GM23338 (cell line): ENCODE measurements around the gene KCNK1. TPM values are rescaled to one million over a fixed set of nuclear protein-coding genes. Genes with fewer than 3 reads are reported as not detected.

Experiments used
- ATAC-seq: fragments of 200-7000 bp; cut with Tn5 transposase; 3 replicates; pipeline ENCODE4 v1.9.1; 2020
- DNase-seq: peaks from one replicate; pipeline ENCODE4 v3.0.0-alpha.2; 2015; ENCODE audit warnings: low spot score
- H2AFZ ChIP-seq: fragments of 200-600 bp; sonication (generic); 2 replicates; pipeline ENCODE4 v1.8.0; 2016; ENCODE audit warnings: antibody characterized with exemption, mild to moderate bottlenecking, moderate library complexity
- H3F3A ChIP-seq: fragments of 200-600 bp; sonication (generic); replicated peaks from 2 replicates; pipeline ENCODE4 v1.8.0; 2017; ENCODE audit warnings: antibody characterized with exemption, mixed run types, low read depth
- H3K27ac ChIP-seq: fragments of 200-600 bp; sonication (generic); 2 replicates; pipeline ENCODE4 v1.6.1; 2016; ENCODE audit warnings: low read depth
- H3K27me3 ChIP-seq: fragments of 200-600 bp; sonication (generic); 2 replicates; pipeline ENCODE4 v1.8.0; 2016; ENCODE audit warnings: mild to moderate bottlenecking, mixed run types, moderate library complexity; ENCODE audit not compliant: insufficient read depth
- H3K36me3 ChIP-seq: fragments of 200-600 bp; sonication (generic); 2 replicates; pipeline ENCODE4 v1.8.0; 2016; ENCODE audit warnings: mild to moderate bottlenecking; ENCODE audit not compliant: insufficient read depth
- H3K4me1 ChIP-seq: fragments of 200-600 bp; sonication (generic); 2 replicates; pipeline ENCODE4 v1.8.0; 2016; ENCODE audit warnings: mild to moderate bottlenecking, moderate library complexity; ENCODE audit not compliant: insufficient read depth
- H3K4me2 ChIP-seq: fragments of 200-600 bp; sonication (generic); 2 replicates; pipeline ENCODE4 v1.7.1; 2017; ENCODE audit warnings: mixed run types
- H3K4me3 ChIP-seq: fragments of 200-600 bp; sonication (generic); 2 replicates; pipeline ENCODE4 v1.6.1; 2016; ENCODE audit warnings: mixed run types
- H3K79me2 ChIP-seq: fragments of 200-600 bp; sonication (generic); replicated peaks from 2 replicates; pipeline ENCODE4 v1.8.0; 2017; ENCODE audit warnings: mild to moderate bottlenecking; ENCODE audit not compliant: insufficient read depth
- H3K9me2 ChIP-seq: fragments of 200-600 bp; sonication (generic); 2 replicates; pipeline ENCODE4 v1.8.0; 2017; ENCODE audit not compliant: insufficient read depth
- H4K20me1 ChIP-seq: fragments of 200-600 bp; sonication (generic); replicated peaks from 2 replicates; pipeline ENCODE4 v1.8.0; 2017; ENCODE audit warnings: mild to moderate bottlenecking; ENCODE audit not compliant: insufficient read depth
- H3K27ac Mint-ChIP-seq: 2 replicates; pipeline ENCODE4 v1.8.0; 2020; ENCODE audit warnings: inconsistent platforms, mild to moderate bottlenecking, moderate library complexity, mixed read lengths
- H3K27me3 Mint-ChIP-seq: 3 replicates; pipeline ENCODE4 v1.8.0; 2022; ENCODE audit warnings: low read depth, mild to moderate bottlenecking, moderate library complexity, mixed read lengths, inconsistent platforms; ENCODE audit not compliant: insufficient read depth, poor library complexity
- H3K36me3 Mint-ChIP-seq: 3 replicates; pipeline ENCODE4 v1.8.0; 2021; ENCODE audit warnings: low read depth, mild to moderate bottlenecking, inconsistent platforms, moderate library complexity, mixed read lengths
- H3K4me1 Mint-ChIP-seq: 3 replicates; pipeline ENCODE4 v1.8.0; 2020; ENCODE audit warnings: mild to moderate bottlenecking, inconsistent platforms, mixed read lengths
- H3K4me3 Mint-ChIP-seq: 3 replicates; pipeline ENCODE4 v1.8.0; 2021; ENCODE audit warnings: moderate library complexity, mild to moderate bottlenecking, inconsistent platforms, mixed read lengths
- H3K9me3 Mint-ChIP-seq: 3 replicates; pipeline ENCODE4 v1.8.0; 2020; ENCODE audit warnings: moderate library complexity, mild to moderate bottlenecking, inconsistent platforms, mixed read lengths
- CREB1 ChIP-seq: fragments of 250-450 bp; sonication (Bioruptor Pico); IDR thresholded peaks from 2 replicates; pipeline ENCODE4 v1.5.0; 2020; ENCODE audit warnings: low read depth, mild to moderate bottlenecking, moderate library complexity
- EZH2 ChIP-seq: fragments of 200-600 bp; sonication (generic); IDR thresholded peaks from one replicate; pipeline ENCODE4 v1.8.0; 2017; ENCODE audit warnings: antibody characterized with exemption, mild to moderate bottlenecking, low read depth; ENCODE audit not compliant: unreplicated experiment
- EZH2phosphoT487 ChIP-seq: fragments of 200-600 bp; sonication (generic); IDR thresholded peaks from one replicate; pipeline ENCODE4 v1.8.1; 2018; ENCODE audit warnings: antibody characterized with exemption; ENCODE audit not compliant: unreplicated experiment
- JUNB ChIP-seq: IDR thresholded peaks from one replicate; pipeline ENCODE4 v1.6.1; 2016; ENCODE audit warnings: antibody characterized with exemption; ENCODE audit not compliant: unreplicated experiment
- NANOG ChIP-seq: IDR thresholded peaks from 2 replicates; pipeline ENCODE4 v1.6.1; 2016; ENCODE audit warnings: antibody characterized with exemption, borderline replicate concordance
- POLR2AphosphoS5 ChIP-seq: IDR thresholded peaks from 2 replicates; pipeline ENCODE4 v1.6.1; 2016; ENCODE audit warnings: antibody characterized with exemption, low read depth
- STAT1 ChIP-seq: IDR thresholded peaks from one replicate; pipeline ENCODE4 v1.6.1; 2016; ENCODE audit warnings: antibody characterized with exemption; ENCODE audit not compliant: unreplicated experiment
- ZNF114 ChIP-seq: fragments of 250-450 bp; sonication (Bioruptor Pico); IDR thresholded peaks from 2 replicates; pipeline ENCODE4 v1.5.0; 2020; ENCODE audit warnings: mild to moderate bottlenecking, moderate library complexity
- ZNF331 ChIP-seq: fragments of 250-450 bp; sonication (Bioruptor Pico); IDR thresholded peaks from 2 replicates; pipeline ENCODE4 v1.5.0; 2020; ENCODE audit warnings: low read depth, mild to moderate bottlenecking, moderate library complexity
- polyA plus RNA-seq: library from polyadenylated mRNA; unstranded; fragments of >200 nt; fragmentation: Nextera tagmentation; extraction: Ambion mirVana; gene quantifications from 2 replicates; pipeline ENCODE4 v1.2.1, GENCODE V29; 2016
- total RNA-seq: library from RNA; depleted of rRNA; stranded (reverse); fragments of >200 nt; shearing (Covaris generic); gene quantifications from 2 replicates; pipeline ENCODE4 v1.2.3, GENCODE V29; 2014
- TF ChIP-seq, protein P1 (sequence below): IDR thresholded peaks from one replicate; pipeline ENCODE4 v1.6.1; 2018; ENCODE audit warnings: antibody characterized with exemption; ENCODE audit not compliant: unreplicated experiment
- TF ChIP-seq, protein P2 (sequence below): fragments of 250-450 bp; sonication (Bioruptor Pico); IDR thresholded peaks from 2 replicates; pipeline ENCODE4 v1.5.0; 2020; ENCODE audit warnings: mild to moderate bottlenecking, moderate library complexity
- TF ChIP-seq, protein P3 (sequence below): IDR thresholded peaks from 2 replicates; pipeline ENCODE4 v1.6.1; 2016; ENCODE audit warnings: antibody characterized with exemption
- TF ChIP-seq, protein P4 (sequence below), 2 experiments: fragments of 200-600 bp in 1 of 2; sonication (generic) in 1 of 2; conservative IDR thresholded peaks; 2 replicates each; pipeline versions ENCODE4 v1.5.1 to v1.6.1; 2016 to 2017; ENCODE audit warnings: antibody characterized with exemption in 2 of 2, low read depth in 2 of 2, mild to moderate bottlenecking in 2 of 2, moderate library complexity in 1 of 2

Gene KCNK1
- total and polyA plus RNA-seq, 2 experiments from 2014 or later, result 10.1 to 12.7 TPM

DNA sequence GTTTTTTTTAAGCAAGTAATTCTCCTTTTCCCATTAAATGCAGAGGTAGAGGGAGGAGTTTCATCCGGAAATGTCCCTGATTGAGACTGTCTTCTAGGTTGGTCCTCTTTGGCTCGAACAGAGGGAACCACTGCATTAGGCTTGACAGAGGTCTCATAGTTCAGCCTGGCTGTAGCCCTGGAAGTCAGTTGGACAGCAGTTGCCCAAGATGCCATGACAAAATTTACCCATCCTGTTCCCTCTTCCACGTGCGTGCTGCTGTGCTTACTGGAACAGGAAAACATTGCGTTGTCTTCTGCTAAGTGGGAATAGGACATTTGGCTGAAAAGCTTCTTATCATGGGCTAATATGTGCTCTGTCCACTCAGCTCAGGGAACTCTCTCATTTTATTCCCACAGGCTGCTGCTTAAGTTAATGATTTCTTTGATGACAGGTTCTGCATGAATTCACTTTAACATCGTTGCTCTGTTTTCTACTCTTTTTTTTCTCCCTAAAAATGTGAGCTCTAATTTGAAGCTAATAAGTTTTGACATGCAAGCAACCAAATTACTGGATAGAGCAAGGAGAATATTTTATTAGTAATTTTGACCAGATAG lies 18.0 kb downstream of the KCNK1 start (continued):
- TF ChIP-seq, protein P1, sequence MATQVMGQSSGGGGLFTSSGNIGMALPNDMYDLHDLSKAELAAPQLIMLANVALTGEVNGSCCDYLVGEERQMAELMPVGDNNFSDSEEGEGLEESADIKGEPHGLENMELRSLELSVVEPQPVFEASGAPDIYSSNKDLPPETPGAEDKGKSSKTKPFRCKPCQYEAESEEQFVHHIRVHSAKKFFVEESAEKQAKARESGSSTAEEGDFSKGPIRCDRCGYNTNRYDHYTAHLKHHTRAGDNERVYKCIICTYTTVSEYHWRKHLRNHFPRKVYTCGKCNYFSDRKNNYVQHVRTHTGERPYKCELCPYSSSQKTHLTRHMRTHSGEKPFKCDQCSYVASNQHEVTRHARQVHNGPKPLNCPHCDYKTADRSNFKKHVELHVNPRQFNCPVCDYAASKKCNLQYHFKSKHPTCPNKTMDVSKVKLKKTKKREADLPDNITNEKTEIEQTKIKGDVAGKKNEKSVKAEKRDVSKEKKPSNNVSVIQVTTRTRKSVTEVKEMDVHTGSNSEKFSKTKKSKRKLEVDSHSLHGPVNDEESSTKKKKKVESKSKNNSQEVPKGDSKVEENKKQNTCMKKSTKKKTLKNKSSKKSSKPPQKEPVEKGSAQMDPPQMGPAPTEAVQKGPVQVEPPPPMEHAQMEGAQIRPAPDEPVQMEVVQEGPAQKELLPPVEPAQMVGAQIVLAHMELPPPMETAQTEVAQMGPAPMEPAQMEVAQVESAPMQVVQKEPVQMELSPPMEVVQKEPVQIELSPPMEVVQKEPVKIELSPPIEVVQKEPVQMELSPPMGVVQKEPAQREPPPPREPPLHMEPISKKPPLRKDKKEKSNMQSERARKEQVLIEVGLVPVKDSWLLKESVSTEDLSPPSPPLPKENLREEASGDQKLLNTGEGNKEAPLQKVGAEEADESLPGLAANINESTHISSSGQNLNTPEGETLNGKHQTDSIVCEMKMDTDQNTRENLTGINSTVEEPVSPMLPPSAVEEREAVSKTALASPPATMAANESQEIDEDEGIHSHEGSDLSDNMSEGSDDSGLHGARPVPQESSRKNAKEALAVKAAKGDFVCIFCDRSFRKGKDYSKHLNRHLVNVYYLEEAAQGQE, result no peak

DNA sequence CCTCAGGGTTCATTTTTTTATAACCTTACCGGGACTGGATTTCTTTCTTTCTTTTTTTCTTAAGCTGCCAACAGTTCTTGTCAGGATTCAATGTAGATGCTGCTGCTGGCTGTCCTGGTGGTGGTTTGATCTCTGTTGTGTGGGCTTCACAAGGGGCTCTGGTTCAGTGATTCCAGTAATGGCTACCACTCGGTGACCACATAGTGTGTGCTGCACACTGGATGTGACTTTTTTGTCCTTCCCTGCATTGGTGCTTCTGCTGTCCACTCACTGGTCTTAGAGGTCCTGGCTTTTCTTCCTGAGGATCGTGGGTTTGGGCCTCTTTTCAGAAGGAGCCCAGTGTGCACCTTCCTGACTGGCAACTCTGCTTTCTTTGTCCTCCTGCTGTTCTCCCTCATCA lies 18.5 kb downstream of the KCNK1 start:
- no peak overlapping the region for H3K4me3 ChIP-seq
- no peak for DNase-seq
- H3K36me3 ChIP-seq, result no peaks in the 10 kb centered on the region
- peaks cover 5% of the 10 kb centered on the region; the same call in 1 of the 3 replicates for H3K9me3 Mint-ChIP-seq
- peaks cover 11% of the 10 kb centered on the region for H3K27me3 Mint-ChIP-seq
- no peak for ATAC-seq
- no peak overlapping the region for H2AFZ ChIP-seq
- H3K27ac Mint-ChIP-seq, result no peak overlapping the region
- H3K36me3 Mint-ChIP-seq, result peaks cover 24% of the 10 kb centered on the region
- no peak overlapping the region for H3K4me2 ChIP-seq
- no peak overlapping the region for H3K27ac ChIP-seq
- no peaks in the 10 kb centered on the region for H3K79me2 ChIP-seq
- H3K4me1 Mint-ChIP-seq, result peaks cover 32% of the 10 kb centered on the region
- no peaks in the 10 kb centered on the region for H3K27me3 ChIP-seq
- no peaks in the 10 kb centered on the region for H4K20me1 ChIP-seq
- peaks cover 19% of the 10 kb centered on the region for H3K4me1 ChIP-seq
- peaks cover 2% of the 10 kb centered on the region; the same call in 1 of the 2 replicates for H3K9me2 ChIP-seq
- H3K4me3 Mint-ChIP-seq, result no peak overlapping the region
- no peaks in the 10 kb centered on the region for H3F3A ChIP-seq
- TF ChIP-seq POLR2AphosphoS5 (no peak), EZH2phosphoT487 (no peak), ZNF331 (CRISPR knock-in tag) (no peak), STAT1 (no peak), CREB1 (no peak), ZNF114 (CRISPR knock-in tag) (no peak), EZH2 (no peak), JUNB (no peak), NANOG (no peak)
- TF ChIP-seq, protein P2, sequence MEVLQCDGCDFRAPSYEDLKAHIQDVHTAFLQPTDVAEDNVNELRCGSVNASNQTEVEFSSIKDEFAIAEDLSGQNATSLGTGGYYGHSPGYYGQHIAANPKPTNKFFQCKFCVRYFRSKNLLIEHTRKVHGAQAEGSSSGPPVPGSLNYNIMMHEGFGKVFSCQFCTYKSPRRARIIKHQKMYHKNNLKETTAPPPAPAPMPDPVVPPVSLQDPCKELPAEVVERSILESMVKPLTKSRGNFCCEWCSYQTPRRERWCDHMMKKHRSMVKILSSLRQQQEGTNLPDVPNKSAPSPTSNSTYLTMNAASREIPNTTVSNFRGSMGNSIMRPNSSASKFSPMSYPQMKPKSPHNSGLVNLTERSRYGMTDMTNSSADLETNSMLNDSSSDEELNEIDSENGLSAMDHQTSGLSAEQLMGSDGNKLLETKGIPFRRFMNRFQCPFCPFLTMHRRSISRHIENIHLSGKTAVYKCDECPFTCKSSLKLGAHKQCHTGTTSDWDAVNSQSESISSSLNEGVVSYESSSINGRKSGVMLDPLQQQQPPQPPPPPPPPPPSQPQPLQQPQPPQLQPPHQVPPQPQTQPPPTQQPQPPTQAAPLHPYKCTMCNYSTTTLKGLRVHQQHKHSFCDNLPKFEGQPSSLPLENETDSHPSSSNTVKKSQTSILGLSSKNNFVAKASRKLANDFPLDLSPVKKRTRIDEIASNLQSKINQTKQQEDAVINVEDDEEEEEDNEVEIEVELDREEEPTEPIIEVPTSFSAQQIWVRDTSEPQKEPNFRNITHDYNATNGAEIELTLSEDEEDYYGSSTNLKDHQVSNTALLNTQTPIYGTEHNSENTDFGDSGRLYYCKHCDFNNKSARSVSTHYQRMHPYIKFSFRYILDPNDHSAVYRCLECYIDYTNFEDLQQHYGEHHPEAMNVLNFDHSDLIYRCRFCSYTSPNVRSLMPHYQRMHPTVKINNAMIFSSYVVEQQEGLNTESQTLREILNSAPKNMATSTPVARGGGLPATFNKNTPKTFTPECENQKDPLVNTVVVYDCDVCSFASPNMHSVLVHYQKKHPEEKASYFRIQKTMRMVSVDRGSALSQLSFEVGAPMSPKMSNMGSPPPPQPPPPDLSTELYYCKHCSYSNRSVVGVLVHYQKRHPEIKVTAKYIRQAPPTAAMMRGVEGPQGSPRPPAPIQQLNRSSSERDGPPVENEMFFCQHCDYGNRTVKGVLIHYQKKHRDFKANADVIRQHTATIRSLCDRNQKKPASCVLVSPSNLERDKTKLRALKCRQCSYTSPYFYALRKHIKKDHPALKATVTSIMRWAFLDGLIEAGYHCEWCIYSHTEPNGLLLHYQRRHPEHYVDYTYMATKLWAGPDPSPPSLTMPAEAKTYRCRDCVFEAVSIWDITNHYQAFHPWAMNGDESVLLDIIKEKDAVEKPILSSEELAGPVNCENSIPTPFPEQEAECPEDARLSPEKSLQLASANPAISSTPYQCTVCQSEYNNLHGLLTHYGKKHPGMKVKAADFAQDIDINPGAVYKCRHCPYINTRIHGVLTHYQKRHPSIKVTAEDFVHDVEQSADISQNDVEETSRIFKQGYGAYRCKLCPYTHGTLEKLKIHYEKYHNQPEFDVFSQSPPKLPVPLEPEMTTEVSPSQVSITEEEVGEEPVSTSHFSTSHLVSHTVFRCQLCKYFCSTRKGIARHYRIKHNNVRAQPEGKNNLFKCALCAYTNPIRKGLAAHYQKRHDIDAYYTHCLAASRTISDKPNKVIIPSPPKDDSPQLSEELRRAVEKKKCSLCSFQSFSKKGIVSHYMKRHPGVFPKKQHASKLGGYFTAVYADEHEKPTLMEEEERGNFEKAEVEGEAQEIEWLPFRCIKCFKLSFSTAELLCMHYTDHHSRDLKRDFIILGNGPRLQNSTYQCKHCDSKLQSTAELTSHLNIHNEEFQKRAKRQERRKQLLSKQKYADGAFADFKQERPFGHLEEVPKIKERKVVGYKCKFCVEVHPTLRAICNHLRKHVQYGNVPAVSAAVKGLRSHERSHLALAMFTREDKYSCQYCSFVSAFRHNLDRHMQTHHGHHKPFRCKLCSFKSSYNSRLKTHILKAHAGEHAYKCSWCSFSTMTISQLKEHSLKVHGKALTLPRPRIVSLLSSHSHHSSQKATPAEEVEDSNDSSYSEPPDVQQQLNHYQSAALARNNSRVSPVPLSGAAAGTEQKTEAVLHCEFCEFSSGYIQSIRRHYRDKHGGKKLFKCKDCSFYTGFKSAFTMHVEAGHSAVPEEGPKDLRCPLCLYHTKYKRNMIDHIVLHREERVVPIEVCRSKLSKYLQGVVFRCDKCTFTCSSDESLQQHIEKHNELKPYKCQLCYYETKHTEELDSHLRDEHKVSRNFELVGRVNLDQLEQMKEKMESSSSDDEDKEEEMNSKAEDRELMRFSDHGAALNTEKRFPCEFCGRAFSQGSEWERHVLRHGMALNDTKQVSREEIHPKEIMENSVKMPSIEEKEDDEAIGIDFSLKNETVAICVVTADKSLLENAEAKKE (CRISPR knock-in tag), result no peak
- TF ChIP-seq, protein P3, sequence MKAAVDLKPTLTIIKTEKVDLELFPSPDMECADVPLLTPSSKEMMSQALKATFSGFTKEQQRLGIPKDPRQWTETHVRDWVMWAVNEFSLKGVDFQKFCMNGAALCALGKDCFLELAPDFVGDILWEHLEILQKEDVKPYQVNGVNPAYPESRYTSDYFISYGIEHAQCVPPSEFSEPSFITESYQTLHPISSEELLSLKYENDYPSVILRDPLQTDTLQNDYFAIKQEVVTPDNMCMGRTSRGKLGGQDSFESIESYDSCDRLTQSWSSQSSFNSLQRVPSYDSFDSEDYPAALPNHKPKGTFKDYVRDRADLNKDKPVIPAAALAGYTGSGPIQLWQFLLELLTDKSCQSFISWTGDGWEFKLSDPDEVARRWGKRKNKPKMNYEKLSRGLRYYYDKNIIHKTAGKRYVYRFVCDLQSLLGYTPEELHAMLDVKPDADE, result no peak
- TF ChIP-seq, protein P4, sequence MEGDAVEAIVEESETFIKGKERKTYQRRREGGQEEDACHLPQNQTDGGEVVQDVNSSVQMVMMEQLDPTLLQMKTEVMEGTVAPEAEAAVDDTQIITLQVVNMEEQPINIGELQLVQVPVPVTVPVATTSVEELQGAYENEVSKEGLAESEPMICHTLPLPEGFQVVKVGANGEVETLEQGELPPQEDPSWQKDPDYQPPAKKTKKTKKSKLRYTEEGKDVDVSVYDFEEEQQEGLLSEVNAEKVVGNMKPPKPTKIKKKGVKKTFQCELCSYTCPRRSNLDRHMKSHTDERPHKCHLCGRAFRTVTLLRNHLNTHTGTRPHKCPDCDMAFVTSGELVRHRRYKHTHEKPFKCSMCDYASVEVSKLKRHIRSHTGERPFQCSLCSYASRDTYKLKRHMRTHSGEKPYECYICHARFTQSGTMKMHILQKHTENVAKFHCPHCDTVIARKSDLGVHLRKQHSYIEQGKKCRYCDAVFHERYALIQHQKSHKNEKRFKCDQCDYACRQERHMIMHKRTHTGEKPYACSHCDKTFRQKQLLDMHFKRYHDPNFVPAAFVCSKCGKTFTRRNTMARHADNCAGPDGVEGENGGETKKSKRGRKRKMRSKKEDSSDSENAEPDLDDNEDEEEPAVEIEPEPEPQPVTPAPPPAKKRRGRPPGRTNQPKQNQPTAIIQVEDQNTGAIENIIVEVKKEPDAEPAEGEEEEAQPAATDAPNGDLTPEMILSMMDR (conservative IDR thresholded peaks at IDR 0.05; ENCODE audit: low read depth in 2 of 2), result no peak
